ENCODE results near the gene POLR1E. TPM values are rescaled to one million over a fixed set of nuclear protein-coding genes. Genes with fewer than 3 reads are reported as not detected.
A peak's percentile ranks its signal among the peaks of the same experiment; 100 is the strongest.

POLR1E gene
- total and polyA plus RNA-seq, 9 of the 15 experiments (the other 6 are each of a cell fraction or from before 2014, with no cell fraction given), result 18.9 to 102 (median 74.4) TPM

DNA sequence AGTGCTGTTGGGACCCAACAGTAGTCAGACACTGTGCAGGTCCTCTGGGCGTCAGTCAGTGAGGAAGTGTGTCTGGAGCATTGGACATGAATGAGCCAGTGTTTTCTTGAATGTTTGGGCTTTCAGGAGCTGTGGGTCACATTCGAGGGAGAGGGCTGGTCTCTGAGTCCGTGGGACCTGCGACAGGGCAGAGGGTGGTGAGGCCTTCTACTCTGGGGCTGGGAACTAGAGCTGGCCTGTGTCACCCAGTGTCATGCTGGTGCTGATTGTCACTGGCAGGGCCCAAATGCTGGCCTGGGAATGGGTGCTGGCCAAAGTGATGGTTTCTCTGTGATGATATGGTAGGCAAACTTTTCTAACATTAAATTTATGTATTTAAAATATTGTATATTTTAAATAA, 10.3 kb downstream of the POLR1E start:
- Histone ChIP-seq H3K9me3 (replicated peaks; ENCODE audit: control insufficient read depth, insufficient read depth, low read depth, low read length) (no peaks in the 10 kb centered on the region), H2AFZ (ENCODE audit: low read depth, low read length) (no peak overlapping the region), H3K36me3 (ENCODE audit: control insufficient read depth, insufficient read depth, low read length) (peaks cover 91% of the 10 kb centered on the region), H3K27ac (ENCODE audit: extremely low read depth, low read depth, low read length) (no peak overlapping the region; the same call in 2 of the 3 replicates), H3K9me1 (ENCODE audit: control insufficient read depth, insufficient read depth, low read length) (no peaks in the 10 kb centered on the region), H3K79me2 (ENCODE audit: control insufficient read depth, insufficient read depth, low read length) (no peaks in the 10 kb centered on the region), H3K4me1 (replicated peaks in 1 of 2; ENCODE audit: control insufficient read depth in 2 of 2, insufficient read depth in 2 of 2, low read length in 2 of 2) (no peaks in the 10 kb centered on the region), H3K4me2 (ENCODE audit: insufficient read depth, low read length) (no peak overlapping the region), H3K27me3 (ENCODE audit: control insufficient read depth in 2 of 2, insufficient read depth in 2 of 2, low read length in 2 of 2) (no peaks in the 10 kb centered on the region), H3K4me3 (no peak overlapping the region), H3K9ac (ENCODE audit: insufficient read depth in 1 of 2, low read depth in 2 of 2, low read length in 2 of 2) (peak overlapping the region in 1 of 2 experiments; percentile 79; a peak in 1 of 4 replicates), H4K20me1 (replicated peaks; ENCODE audit: control insufficient read depth, insufficient read depth, low read length) (peaks cover 5% of the 10 kb centered on the region)
- DNase-seq (ENCODE audit: extremely low read depth in 1 of 4, low spot score in 3 of 4) (peak in 1 of 4 experiments; percentile 5), FAIRE-seq (no peak), ATAC-seq (no peak; the same call in 2 of the 3 replicates)
- POLR2A ChIA-PET, result interaction anchor here (0.8 to 5.1 kb wide), 3 partner anchors 9 to 13 kb away, joined by 3 to 44 read pairs (median 3); partner anchors contain the start of gene POLR1E
- intact Hi-C loops (cut with micrococcal nuclease) (no loop called here), in situ Hi-C loops (cut with MboI) (loop anchor here (25.0 kb wide), 1 partner anchor 866 kb away; no protein-coding TSS in a partner anchor)
- BruUV-seq (replicated peaks), result no TSS peak
- TF ChIP-seq TAF15 (IDR thresholded peaks at IDR 0.05; ENCODE audit: low read depth, low read length), result no peak
- TF ChIP-seq POLR2A (conservative IDR thresholded peaks at IDR 0.05), result 0 out of 2 replicates have a peak, but pooled peaks have one; percentile 33
- peak; percentile 46 for TF ChIP-seq RBFOX2 (IDR thresholded peaks at IDR 0.05; ENCODE audit: low read depth, low read length)
- TF ChIP-seq DACH1 (IDR thresholded peaks at IDR 0.05; ENCODE audit: partially characterized antibody), result no peak
- WGBS (ENCODE audit: insufficient coverage, low coverage, missing lambda C conversion rate), result 60% methylated on average over 4 of the region's 4 CpGs
- CTCF ChIA-PET (ENCODE audit: low intra/inter-chr PET ratio), result no interaction called here

DNA sequence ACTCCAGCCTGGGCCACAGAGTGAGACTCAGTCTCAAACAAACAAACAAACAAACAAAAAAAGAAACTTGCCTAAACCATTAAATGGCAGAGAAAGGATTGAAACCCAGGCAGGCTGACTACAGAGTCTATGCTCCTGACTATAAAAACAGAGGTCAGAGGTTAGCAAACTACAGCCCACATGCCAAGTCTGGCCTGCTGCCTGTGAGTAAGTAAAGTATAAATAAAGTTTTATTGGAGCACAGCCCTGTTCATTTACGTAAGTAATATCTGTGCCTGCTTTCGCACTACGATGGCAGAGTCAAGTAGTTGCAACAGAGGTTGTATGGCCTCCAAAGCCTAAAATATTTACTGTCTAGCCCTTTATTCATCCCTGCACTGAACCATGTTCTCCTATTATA, 11.6 kb downstream of the POLR1E start:
- Histone ChIP-seq H3K9me1 (ENCODE audit: control insufficient read depth, insufficient read depth, low read length) (no peaks in the 10 kb centered on the region), H3K79me2 (ENCODE audit: control insufficient read depth, insufficient read depth, low read length) (no peaks in the 10 kb centered on the region), H2AFZ (ENCODE audit: low read depth, low read length) (no peak overlapping the region), H3K27ac (ENCODE audit: extremely low read depth, low read depth, low read length) (no peak overlapping the region), H3K27me3 (ENCODE audit: control insufficient read depth in 2 of 2, insufficient read depth in 2 of 2, low read length in 2 of 2) (no peaks in the 10 kb centered on the region), H3K4me1 (replicated peaks in 1 of 2; ENCODE audit: control insufficient read depth in 2 of 2, insufficient read depth in 2 of 2, low read length in 2 of 2) (no peaks in the 10 kb centered on the region), H4K20me1 (replicated peaks; ENCODE audit: control insufficient read depth, insufficient read depth, low read length) (peaks cover 5% of the 10 kb centered on the region), H3K9ac (ENCODE audit: insufficient read depth in 1 of 2, low read depth in 2 of 2, low read length in 2 of 2) (no peak overlapping the region), H3K9me3 (replicated peaks; ENCODE audit: control insufficient read depth, insufficient read depth, low read depth, low read length) (no peaks in the 10 kb centered on the region), H3K4me3 (no peak overlapping the region), H3K4me2 (ENCODE audit: insufficient read depth, low read length) (no peak overlapping the region), H3K36me3 (ENCODE audit: control insufficient read depth, insufficient read depth, low read length) (peaks cover 91% of the 10 kb centered on the region)
- FAIRE-seq (no peak), ATAC-seq (no peak), DNase-seq (ENCODE audit: extremely low read depth in 1 of 4, low spot score in 3 of 4) (peak in 2 of 4 experiments; percentile 4 to 7)
- ChIA-PET POLR2A (interaction anchor here (0.8 to 5.1 kb wide), 2 partner anchors 10 to 309 kb away, joined by 3 to 44 read pairs; partner anchors contain the start of gene POLR1E), CTCF (ENCODE audit: low intra/inter-chr PET ratio) (no interaction called here)
- intact Hi-C loops (cut with micrococcal nuclease) (no loop called here), in situ Hi-C loops (cut with MboI) (loop anchor here (25.0 kb wide), 1 partner anchor 865 kb away; no protein-coding TSS in a partner anchor)
- no TSS peak for BruUV-seq (replicated peaks)
- WGBS (ENCODE audit: insufficient coverage, low coverage, missing lambda C conversion rate), result 96% methylated on average over 3 of the region's 3 CpGs
- TF ChIP-seq NR2C1 (IDR thresholded peaks at IDR 0.05) (0 out of 2 replicates have a peak, but pooled peaks have one; percentile 19), NR2C1 (tag; IDR thresholded peaks at IDR 0.05) (no peak), SRSF1 (IDR thresholded peaks at IDR 0.05; ENCODE audit: low read depth, low read length) (no peak), POLR2AphosphoS2 (IDR thresholded peaks at IDR 0.05; ENCODE audit: low read length) (no peak)

All from K562 (cell line).